Measurements from ENCODE around the gene BTBD2.

BTBD2 gene

DNA sequence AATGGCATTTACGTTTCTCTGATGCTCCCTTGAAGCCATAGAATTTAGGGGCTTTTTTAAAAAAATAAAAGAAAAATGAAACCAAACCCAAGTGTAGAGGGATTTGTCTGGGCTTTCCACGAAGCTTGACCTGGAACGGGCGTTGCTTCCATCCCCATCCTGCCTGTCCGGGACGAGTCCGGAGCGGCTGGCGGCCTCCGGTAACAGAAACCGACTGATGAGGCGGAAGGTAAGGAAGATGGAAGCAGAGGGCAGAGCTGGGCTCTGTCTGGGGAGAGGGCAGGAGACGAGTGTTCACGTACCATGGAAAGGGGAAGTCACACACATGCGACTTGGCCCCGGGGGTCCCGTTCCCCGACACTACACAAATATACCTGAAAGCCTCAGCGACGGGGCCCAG is 34.3 kb downstream of the BTBD2 start:
- DNase-seq: no peak

DNA sequence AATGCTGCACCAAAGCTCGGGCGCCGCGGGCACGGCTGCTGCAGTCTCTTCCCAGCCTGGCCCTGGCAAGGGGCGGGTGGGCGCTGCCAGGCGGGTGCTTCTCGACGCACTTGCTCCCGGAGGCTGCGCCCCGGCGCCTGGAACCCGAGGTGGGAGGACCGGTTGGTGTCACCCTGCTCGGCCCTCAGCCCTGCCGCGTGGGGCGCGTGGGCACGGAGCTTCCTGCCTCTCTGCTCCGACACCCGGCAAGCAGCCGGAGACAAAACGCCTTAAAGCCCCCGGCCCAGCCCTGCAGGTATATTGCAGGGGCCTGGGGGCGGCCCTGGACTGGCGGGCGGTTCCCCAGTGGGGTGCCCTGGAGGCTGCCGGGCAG is 34.7 kb downstream of the BTBD2 start:
- DNase-seq: no peak

GRCh38 chr19:1980091-1980808 is 35.3 kb downstream of the BTBD2 start:
- no peak for DNase-seq

- no peak for DNase-seq
Measured at GRCh38 chr19:1979642-1980041, 35.9 kb downstream of the BTBD2 start.

DNA sequence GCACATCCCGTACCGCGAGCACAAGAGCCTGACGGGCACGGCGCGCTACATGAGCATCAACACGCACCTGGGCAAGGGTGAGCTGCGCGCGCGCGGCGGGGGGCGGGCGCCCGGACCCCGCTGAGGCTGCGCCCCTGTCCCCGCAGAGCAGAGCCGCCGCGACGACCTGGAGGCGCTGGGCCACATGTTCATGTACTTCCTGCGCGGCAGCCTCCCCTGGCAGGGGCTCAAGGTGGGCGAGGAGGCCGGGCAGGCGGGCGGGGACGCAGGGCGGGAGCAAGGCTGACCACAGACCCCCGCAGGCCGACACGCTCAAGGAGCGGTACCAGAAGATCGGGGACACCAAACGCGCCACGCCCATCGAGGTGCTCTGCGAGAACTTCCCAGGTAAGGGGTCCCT is 36.5 kb downstream of the BTBD2 start:
- DNase-seq: no peak

DNA sequence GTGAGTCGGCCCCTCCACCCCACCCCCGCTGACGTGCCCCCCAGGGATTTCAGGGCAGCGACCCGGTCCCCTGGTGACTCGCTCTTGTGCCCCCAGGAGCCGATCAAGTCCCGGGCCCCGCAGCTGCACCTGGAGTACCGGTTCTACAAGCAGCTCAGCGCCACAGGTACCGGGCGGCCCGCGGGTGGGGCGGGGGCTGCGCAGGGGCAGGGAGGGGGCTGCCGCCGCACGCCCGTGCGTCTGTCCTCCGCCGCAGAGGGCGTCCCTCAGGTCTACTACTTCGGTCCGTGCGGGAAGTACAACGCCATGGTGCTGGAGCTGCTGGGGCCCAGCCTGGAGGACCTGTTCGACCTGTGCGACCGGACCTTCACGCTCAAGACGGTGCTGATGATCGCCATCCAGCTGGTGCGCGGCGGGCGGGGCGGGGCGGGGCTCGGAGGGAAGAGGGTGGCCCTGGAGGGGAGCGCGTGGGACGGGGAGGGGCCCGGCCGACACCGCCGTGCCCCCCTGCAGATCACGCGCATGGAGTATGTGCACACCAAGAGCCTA is 37.1 kb downstream of the BTBD2 start:
- no peak for DNase-seq

GRCh38 chr19:1977120-1977519 is 38.4 kb downstream of the BTBD2 start:
- no peak for DNase-seq

GRCh38 chr19:1975162-1975480 is 40.4 kb downstream of the BTBD2 start:
- DNase-seq: no peak

DNA sequence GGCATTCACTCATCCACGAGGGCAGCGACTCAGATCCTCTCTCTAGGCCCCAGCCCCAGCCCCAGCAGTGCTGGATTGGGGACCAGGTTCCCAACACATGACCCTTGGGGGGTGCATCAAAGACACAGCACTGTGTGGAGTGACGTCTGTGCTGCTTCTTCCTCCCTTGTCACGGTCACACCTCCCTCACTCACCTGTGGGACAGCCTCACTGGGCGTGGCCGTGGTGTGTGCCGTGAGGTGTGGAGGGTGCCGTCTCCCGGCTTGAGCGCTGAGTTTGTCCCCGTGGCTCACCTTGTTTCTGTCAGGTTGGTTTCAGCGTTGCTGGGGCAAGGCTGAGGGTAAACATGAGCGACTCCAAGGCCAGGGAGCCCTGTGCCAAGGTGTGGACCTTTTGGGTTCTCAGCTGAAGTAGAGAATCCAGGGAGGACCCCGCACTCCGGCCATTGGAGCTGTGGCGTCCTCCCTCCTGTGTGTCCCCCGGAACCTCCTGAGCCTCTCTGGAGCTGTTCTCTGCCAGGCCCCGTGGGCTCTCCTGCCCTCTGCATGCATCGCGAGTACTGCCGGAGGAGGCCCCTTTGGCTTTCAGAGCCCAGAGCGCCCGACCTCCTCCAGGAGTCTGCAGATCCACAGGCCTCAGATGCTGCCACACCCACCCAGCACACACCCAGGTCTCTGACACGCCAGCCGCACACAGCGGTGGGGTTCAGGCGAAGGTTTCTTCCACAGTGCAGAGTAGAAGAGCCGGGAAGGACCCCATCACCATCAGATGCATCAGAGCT is 40.9 kb downstream of the BTBD2 start:
- no peak for DNase-seq

DNA sequence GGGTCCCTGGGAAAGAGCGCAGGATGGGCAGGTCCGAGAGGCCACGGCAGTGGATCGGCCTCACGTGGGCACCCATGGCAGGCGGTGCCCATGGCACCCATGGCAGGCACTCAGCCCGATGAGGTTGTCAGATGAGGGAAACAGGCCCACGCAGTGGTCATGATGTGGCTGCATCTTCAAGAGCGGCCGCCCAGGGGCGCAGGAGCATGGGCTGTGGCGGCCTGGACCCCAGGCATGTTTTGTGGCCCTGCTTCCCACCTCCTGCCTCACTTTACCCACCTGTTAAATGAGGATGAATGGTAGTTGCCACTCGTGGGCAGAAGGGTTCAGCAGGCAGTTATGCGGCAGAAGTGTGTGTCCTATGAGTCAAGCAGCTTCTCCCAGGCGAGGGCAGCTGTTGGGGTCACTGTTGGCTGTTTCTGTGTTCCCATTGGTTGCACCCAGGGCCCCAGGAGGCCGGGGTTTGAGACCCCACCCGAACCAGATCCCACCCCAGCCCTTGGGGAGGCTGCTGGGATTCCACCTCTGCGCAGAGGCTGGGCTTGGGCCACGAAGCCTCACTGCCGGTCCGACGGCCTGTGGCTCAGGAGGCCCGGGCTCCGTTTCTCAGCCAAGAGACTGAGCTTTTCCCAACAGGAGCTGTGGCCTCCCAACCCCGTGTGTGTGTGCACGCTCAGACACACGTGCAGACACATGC is 44.6 kb downstream of the BTBD2 start:
- no peak for DNase-seq

- DNase-seq: no peak
Measured at GRCh38 chr19:1970003-1970805, 45.3 kb downstream of the BTBD2 start.

GRCh38 chr19:1969176-1970002 is 46.1 kb downstream of the BTBD2 start:
- no peak for DNase-seq

GRCh38 chr19:1968279-1969175 is 47.0 kb downstream of the BTBD2 start:
- DNase-seq: no peak

DNA sequence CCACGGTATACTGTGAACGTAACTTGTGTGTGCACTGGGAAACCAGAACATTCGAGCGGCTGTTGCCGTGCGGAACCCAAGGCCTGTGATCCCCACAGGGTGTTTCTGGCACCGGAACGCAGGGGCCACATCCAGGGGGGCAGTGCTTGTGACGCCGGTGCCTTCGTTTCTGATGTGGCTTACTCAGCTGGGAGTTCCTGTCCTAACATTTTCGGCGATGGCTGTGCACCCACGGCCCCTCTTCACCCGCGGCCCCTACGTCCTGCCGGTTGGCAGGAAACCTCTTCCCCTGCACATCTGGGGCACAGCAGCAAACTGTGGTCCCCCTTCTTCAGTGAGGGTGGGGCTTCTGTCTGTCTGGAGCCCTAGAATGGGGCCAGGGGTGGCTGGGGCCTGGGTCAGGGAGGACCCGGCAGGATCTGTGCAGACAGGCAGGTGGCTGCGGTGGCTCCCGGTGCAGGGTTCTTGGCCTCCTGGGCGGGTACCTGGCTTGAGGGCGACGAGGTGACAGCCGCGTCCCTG is 48.4 kb downstream of the BTBD2 start:
- DNase-seq: peak; percentile 18 to 29

DNA sequence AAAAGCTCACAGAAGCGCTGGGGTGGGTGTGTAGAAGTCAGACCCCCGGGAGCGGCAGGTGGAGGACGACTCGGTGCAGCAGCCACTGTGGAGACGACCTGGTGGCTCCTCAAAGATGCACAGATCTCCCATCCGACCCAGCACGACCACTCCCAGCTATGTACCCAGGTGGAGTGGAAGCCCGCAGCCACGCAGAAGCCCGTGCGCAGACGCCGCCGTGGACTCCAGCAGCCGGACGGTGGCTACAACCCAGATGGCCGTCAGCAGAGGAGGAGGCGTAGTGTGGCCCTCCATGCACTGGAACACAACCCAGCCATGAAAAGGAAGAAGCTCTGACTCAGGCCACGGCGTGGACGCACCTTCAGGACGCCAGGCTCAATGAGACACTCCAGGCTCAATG is 52.8 kb downstream of the BTBD2 start:
- DNase-seq: no peak

DNA sequence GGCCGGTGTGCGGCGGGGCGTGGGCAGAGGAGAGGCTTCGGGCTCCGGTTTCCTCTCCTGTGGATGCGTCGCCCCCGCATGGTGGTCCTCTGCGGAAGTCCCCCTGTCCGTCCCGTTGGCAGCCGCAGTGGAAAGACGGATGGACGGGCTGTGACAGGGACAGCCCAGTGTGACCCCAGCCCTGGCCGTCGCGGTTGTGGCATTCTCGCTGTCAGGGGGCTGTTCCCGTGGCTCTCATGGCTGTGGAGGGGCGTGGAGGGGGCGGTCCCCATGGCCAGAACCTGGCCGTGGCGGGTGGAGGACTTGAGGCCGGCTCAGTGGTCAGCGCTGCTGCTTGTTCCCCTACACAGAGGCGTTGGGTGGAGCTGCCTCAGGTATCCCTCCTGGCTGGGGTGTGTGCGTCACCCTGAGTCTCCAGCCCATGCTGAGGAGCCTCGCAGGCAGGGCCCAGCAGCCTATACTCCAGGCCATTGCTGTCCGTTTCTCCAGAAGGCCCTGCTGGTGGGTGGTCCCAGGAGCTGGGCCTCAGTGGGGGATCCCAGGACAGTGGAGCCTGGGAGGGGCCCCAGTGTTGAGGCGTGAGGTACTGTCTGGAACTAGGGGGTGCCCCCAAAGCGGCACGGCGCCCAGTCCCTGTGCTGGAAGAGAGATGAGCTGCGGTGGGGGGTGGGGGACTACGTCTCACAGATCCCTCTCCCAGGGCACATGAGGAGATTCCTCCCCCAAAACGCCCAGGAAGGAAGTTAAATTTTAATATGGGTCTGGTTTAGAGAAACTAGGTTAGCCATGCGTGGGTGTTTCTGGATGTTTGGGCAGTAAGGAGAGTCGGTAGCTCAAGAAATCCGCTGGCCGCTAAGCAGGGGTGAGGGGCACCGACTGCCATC is 54.3 kb downstream of the BTBD2 start:
- no peak for DNase-seq

DNA sequence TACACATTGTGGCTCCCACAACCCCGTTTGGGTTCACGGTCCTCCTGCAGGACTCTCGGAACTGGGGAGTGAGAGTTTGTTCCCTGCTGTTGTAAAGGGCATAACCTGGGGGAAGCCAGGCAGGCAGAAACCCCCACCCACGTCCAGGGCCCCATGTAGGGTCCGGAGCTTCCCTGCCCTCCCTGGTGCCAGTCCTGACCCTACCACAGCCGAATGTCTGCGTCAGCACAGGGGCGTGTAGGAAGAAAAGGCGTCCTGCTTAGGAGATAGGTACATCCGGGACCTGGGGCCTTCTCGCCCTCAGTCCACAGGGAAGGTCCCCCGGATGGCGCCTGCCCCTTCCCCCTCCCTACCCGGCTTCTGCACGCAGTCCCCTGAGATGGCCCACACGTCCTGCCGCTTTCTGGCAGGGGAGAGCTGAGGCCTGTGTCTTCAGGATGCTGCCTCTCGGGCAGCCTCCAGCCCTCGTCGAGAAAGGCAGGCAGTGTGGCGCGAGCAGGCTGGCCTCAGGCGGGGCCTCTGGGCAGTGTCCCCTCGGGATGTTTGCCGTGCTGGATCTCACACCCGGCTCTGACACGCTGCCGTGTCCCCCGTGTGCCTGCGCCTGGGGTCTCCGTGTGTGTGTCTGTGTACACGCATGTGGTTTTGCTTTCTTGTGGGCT is 55.5 kb downstream of the BTBD2 start:
- DNase-seq: no peak

DNA sequence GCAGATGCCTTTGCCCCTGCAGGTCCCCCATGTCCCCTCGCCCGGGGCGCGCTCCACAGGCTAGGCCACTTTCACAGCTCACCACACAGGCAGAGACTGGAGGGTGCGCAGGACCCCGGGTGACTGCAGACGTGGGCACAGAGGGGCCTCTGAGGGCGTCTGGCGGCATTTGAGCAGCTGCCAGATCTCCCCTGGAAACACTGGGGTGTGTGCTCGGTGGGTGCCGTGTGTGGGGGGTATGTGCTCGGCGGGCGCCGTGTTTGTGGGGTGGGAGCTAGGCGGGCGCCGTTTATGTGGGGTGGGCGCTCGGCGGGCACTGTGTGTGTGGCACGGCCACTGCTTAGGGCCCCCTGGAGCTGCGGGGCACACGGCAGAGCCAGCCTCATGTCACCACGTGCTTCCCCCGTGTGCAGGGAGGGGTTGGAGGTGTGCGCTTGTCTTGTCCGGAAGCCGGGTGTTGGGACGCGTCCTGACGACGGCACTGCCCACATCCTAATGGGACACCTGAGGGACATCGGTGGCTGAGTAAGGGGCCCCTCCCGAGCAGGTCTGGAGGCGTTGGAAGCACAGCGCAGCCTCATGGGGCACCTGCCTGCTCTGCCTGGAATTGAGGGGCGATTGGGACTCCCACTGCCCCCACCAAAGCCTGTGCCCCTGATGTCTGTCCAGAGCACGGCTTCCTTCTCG is 57.8 kb downstream of the BTBD2 start:
- DNase-seq: no peak

Data from stimulated activated CD4-positive, alpha-beta T cell treated with anti-CD3 and anti-CD28 coated beads, Interleukin-2, amount 100 ng/mL, for 24 hours (primary cell).